Renal pelvis (tissue), 4 donors: Measurements from ENCODE around the gene BLOC1S5. TPM values are rescaled to one million over a fixed set of nuclear protein-coding genes. Genes with fewer than 3 reads are reported as not detected.
"Not testable (repeated sequence)": the region's sequence is repeated elsewhere in the genome, so short reads cannot be mapped to it uniquely, and the experiment has no call there.

Experiments
- DNase-seq: peaks from one replicate; pipeline ENCODE4 v3.0.0-alpha.2; 2013
- polyA plus RNA-seq, 3 donors: library from polyadenylated mRNA; unstranded; fragments of 120-200 nt; gene quantifications; one replicate each; pipeline ENCODE4 v1.2.1, GENCODE V29; 2013; ENCODE audit not compliant: insufficient read length in 3 of 3

Gene BLOC1S5
- polyA plus RNA-seq, 3 donors: 27.1 to 36.4 (median 35.2) TPM

DNA sequence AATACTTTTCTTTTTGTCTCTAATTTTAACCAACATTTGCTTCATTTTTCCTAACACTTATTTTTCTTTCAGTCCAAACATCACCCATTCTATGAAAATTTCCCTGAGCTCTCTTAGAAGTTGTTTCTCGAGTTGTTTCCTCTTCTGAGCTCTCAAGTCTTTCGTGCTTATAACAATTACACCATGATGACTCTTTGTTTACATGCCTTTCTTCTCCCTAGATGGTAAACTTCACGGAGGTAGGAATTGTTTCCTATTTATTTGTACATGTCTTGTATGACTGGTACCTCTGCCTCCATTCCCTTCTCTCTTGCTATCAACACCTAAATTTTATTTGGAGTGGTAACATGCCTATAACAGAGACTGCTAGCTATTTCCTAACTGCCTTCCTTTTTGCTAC is 6.4 kb downstream of the BLOC1S5 start:
- no peak for DNase-seq

DNA sequence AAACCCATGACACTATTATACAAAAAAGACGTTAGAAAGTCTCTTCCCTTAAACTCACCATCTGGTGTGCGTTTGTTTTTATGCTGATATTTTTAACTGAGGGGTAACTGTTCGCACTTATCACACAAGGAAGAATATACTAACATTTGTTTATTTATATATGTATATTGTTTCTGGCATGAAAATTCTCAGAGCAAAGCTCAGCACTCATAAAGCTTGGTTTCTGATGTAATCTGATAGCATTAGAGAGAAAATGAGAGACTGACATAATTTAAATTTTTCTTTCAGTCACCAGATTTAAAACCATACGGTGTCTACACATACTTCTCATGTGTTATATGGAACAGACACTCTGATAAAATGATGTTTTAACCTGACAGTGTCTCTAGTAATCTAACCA is 6.9 kb downstream of the BLOC1S5 start:
- DNase-seq: no peak

DNA sequence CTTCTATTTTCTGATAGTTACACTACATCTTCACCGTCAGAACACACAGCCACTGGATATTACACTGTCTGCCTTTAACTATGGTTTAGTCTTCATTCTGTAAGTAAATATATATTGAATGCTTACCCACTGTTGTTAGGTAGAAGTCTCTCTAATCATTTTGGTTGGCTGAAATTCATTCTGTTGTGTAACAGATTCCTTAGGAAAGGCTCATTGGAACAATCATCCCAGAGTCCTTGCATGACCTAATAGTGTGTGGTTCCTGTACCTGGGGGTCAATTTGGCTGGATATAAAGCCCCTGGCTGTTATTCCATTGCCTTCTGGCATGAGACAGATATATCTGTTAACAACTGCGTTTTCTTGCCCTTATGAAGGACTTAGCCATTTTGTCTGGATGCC is 9.9 kb downstream of the BLOC1S5 start:
- DNase-seq: no peak

DNA sequence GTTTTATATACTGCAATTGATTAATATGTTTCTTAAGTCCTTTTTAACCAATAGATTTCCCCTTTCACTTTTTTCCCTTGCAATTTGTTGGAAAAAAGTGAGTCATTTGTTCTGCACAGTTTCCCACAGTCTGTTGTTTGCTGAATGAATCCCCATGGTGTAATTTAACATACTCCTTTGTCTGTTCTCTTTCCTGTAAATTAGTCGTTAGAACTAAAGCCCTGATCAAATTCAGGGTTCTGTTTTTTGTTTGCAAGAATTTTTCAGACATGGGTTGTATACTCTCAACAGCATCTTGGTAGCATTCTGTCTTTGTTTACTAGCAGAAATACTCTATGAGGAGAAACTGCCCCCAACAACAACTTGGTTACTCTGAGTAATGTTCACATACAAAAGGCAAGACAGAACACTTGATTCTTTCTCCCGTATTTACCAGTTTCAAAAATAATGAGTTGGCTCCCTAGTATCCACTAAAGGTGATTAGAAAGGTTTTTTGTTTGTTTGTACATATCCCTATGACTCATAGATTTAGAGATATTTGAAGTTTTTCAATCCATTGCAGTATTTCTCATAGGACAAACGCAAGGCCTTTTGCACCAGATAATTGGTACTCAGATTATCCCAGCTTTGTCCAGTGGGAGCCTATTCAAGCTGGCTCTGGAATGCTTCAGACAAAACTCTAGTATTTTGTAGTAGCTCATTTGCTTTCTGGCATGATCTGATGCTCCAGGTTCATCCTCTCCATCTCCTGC is 16.5 kb downstream of the BLOC1S5 start:
- DNase-seq: no peak

DNA sequence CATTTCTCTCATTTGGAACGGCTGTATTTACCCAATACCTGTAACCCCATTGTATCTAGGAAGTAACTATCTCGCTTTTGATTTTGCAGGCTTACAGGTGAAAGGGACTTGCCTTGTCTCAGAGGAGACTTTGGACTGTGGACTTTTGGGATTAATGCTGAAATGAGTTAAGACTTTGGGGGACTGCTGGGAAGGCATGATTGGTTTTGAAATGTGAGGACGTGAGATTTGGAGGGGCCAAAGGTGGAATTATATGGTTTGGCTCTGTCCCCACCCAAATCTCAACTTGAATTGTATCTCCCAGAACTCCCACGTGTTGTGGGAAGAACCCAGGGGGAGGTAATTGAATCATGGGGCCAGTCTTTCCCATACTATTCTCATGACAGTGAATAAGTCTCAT is 18.4 kb downstream of the BLOC1S5 start:
- not testable (repeated sequence) for DNase-seq

DNA sequence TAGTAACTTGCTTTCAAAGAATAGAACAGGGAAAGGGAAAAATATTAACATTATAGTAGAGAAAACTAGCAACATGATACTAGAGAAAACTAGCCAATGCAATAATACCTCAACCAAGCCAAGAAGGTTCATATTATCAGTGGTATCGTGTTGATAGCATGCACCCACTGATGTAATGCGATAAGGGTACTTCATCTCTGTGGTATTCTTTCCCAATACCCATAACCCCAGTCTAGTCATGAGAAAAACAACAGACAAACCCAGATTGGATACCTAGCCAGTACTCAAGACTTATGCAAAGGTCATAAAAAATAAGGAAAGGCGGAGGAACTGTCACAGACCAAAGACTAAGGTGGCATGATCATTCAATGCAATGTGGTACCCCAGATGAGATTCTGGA is 21.0 kb downstream of the BLOC1S5 start:
- DNase-seq: no peak

DNA sequence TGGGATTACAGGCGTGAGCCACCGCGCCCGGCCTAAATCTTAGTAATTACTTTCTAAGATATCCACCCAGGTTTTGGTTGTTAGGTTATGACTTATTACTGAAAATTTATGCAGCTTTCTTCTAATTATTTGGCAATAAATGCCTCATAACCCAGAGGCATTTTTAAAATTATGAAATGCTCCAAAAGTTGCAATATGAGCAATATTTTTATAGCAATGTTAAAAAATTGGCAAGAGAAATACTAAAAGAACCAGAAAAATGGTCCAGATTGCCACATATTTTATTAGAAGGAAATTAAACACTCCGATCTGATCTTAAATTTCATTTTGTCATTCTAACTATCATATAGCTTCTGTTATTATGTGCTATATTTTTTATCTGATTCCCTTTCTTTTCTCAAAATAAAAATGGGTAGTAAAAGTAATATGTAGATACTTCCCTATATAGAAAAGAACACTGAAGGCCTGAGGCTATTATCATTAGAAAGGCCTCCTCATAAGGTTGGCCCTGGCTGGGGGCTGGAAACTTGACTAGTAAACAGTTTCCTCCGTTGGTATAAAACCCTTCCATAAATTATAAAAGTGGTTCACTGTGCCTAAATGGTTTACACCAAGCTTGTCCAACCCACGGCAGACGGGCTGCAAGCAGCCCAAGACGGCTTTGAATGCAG is 22.1 kb downstream of the BLOC1S5 start:
- no peak for DNase-seq

DNA sequence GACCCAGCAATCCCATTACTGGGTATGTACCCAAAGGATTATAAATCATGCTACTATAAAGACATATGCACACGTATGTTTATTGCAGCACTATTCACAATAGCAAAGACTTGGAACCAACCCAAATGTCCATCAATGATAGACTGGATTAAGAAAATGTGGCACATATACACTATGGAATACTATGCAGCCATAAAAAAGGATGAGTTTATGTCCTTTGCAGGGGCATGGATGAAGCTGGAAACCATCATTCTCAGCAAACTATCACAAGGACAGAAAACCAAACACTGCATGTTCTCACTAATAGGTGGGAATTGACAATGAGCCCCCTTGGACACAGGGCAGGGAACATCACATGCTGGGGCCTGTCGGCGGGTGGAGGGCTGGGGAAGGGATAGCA is 30.1 kb downstream of the BLOC1S5 start:
- not testable (repeated sequence) for DNase-seq

DNA sequence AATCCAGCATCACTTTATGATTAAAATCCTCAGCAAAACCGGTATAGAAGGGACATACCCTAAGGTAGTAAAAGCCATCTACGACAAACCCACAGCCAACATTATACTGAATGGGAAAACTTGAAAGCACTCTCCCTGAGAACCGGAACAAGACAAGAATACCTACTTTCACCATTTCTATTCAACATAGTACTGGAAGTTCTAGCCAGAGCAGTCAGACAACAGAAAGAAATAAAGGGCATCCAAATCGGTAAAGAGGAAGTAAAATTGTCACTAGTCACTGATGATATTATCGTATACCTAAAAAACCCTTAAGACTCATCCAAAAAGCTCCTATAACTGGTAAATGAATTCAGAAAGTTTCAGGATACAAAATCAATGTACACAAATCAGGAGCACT is 33.3 kb downstream of the BLOC1S5 start:
- no peak for DNase-seq

DNA sequence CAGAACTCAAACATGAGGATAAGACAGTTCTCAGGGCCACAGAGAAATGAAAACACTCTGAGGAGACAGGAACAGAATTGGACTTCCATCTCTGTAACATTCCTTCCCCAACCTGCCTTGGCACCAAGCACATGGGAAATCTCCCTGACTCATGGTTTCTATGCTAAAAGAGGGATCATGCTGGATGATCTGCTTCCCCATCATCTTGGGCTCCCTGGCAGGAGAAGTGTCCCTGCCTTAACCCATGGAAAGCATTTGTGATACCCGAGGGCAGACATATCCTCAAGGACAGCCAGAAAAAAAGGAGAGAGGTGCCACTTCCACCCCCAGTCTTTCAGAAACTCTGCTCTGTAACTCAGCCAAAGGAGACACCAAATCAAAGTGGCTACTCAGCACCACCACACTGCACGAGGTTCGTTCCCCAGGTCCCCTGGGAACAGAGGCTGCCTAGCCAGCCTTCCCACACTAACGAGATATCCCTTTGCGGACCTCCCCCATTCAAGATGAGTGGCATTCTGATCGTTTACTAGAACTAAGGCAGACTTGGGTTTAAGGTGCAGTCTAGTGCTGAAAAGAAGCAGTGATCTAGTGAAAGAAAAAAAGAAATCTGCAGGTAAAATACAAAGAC is 34.8 kb downstream of the BLOC1S5 start:
- no peak for DNase-seq

DNA sequence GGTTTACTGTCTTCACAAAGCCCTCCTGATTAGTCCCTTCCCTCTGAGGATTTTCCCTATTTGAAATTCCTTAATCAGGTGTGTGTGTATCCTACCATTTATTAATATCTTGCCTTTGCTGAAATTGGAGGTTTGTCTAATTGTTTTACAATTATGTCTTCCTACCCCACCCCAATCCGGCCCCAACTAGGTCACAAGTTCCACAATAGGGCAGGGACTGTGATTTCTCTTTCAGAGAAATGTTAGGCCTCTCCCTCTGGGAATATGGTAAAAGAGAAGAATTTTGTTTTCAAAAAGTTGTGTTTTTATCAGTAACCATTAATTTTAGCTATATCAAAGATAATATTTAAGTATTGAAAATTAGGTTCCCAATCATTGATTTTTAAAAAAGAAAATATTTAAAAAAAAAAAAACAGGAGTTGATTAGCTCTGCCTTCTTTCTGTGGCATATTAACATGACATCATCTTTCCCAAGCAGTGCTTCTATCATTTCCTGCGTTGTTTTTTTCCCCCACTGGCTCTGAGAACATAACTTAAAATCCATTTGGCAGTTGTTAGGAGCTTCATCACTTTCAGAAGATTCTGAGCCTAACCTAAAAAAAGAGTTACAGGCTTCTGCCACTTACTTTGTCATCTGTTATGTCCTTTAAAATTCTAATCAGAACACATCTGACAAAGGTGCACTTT is 36.1 kb downstream of the BLOC1S5 start:
- no peak for DNase-seq

DNA sequence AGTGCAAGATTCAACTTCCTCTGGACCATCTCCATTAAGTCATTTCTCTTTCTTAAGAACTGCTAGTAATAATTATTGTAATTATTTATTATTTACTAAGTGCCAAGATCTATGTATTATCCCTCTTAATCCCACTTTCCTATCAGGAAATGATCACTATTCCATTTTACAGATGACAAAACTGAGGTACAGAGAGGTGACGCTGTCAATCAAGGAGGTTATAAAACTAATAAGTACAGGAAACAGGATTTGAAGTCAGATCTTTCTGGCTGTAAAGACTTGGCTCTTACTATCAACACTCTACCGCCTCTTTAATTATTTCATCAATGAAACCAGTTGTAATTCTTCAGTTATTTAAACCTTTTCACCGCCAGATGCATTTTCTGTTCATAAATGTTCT is 37.4 kb downstream of the BLOC1S5 start:
- no peak for DNase-seq

DNA sequence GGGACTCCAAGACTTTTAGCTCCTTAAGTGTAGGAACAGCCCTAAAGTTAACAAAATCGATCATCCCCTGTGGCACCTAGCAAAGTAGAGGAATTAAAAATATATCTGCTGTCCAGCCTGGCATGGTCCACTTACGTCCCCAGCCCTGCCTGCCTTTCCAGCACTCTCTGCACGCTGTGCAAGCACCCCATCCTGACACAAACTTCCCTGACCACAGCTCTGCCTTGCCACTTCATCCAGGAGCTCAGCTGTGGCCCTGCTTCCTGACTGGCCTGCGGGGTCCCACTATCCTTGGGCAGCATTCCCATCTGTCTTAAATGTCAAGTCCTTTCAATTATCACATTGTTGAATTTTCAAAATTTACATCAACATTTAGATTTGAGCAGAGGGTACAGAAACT is 39.0 kb downstream of the BLOC1S5 start:
- DNase-seq: no peak

DNA sequence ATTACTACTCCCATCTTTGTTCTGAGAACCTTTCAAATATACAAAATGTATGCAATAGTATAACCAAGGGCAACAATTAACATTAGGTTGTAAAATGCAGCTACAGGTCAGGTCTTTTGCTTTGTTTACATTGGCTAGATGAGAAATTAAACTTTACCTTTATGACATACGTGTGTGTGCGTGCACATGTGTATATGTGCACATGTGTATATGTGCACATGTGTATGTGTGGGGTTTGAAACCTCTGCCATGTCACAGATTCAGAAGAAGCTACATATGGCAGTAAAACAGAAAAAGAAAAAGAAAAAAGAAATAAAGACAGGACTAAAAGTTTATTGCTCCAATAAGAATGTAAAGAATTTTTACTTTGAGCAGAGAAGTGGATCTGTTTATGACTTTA is 40.6 kb downstream of the BLOC1S5 start:
- no peak for DNase-seq

DNA sequence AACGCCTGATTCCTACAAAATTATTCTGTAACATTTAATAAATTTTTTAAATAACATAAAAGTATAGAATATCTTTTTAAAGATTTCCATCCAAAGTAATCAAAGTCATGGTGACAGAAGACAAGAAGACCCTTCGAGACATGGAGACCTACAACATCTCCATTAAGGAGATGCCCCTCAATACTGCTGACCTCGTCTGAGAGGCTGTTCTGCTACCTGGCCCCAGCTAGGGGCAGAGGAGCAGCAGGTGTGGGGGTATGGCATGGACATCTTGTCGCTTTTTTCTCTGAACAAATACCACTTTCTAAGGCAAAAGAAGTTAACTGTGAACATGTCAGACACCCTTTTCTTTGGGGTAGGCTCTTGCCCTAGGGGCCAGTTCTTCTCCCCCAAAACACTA is 44.1 kb downstream of the BLOC1S5 start:
- DNase-seq: no peak

DNA sequence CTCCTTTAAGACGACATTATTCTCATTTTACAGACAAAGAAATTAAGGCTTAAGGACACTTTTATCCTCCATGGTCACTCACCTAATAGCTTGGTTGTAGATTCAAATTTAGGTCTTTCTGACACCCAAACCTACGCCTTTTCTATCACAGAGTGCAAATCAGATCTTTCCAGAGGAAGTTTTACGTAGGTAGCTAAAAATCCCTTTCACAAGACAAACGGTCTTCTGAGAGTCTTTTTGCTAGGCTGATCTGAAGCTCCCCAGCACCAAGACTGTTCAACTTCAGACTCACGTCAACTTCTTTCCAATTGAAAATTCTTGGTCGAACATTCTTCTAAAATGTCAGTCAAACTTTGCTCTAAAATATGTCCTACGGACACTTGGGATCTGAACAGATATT is 46.5 kb downstream of the BLOC1S5 start:
- no peak for DNase-seq

DNA sequence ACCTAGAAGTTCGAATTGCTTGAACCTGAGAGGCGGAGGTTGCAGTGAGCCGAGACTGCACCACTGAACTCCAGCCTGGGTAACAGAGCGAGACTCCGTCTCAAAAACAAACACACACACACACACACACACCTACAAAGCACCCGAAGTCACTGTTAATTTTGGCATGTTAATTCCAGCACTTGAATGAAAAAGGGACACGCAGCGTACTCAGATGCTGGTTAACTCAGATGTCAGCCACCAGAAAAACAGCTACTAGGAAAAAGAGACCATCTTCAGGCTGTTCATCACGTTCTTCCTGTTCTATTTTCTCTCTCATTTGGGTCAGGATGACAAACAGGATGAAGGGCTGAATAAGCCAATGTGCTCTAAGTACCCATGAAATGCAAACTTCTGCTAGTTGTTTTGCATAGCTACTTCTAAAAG is 46.9 kb downstream of the BLOC1S5 start:
- DNase-seq: peak; percentile 10

DNA sequence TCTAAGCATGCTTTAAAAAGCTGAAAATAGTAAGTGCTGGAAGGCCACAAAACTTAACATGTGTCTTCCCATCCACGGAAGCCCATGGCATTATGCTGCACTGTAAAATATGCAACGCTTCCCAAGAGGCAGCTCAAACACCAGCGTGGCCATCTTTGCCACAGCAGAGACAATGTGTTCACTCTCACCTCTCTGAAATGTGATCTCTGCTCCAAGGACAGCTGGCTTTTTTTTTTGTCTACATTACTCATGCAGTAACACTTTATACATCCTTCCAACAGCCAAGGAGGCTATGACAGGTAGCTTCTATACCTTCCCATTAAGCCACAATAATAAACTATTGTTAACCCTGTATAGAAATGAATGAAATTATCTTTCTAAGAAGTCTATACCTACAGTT is 49.2 kb downstream of the BLOC1S5 start:
- DNase-seq: no peak

DNA sequence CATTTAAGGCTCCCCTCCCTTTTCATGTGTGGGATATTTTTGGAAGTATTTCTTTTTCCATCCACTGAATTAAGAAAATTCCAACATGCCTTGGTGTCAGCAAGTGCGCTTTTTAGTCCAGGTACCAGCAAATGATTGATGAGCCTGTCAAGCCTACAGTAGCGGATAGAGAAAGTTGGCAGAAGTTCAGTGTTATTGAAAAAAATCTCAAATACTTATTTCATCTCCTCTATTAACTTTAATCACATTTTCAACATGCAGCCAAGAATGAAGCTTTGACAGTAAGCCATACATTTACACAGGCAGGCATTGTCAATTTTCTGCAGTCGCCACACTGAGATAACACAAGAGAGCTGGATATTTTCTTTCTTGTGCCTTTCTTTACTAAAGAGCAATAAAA is 50.4 kb downstream of the BLOC1S5 start:
- DNase-seq: no peak

DNA sequence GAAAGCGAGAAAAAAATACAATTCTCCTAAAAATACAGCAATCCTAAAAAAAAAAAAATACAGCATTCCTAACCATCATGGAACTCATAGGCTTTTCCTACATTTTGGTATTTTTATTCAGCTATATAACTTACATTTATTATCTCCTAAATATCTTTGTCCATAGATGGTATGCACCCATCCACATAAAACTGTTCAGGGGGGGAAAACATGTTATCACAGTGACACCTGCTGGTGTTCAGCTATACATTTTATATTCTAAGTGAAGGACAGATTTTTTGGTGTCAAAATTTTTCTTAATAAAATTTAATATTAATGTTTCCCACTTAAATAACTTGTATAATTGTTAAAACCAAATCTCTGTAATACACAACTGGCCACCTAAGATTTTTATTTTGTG is 58.0 kb downstream of the BLOC1S5 start:
- no peak for DNase-seq

DNA sequence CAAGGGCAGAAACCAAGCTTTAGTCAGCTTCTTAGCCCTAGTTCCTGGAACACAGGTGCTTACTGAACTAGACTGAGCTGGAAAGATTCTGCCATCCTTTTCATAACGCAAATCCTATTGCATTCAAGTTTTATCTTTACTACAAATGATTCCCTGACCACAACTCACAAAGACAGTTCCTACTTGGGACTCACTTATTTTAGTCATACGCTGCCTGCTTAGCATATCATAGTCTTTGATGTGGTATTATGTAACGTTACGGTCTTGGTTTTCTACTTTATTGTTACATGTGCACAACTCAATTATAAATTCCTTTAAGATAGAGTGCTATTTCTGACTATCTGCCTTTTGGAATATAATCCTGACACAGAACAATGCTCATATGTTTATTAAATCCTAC is 59.1 kb downstream of the BLOC1S5 start:
- DNase-seq: no peak

DNA sequence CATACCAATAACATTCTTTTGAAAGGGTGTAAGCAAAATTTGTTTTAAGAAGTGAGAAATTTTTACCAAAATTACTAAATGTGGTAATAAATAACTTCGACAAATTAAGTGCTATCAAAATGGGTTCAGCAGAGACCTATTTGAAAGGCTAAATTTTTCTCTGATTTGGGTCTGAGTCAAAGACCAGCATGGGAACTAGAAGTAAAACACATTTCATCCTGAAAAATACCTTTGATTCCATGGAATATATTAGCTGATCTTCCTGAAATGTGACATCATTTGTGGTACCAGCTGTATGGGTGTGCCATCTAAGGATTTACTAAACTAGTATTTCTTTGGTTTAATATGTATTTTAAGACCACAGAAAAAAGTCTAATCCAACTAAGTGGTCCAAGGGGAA is 63.6 kb downstream of the BLOC1S5 start:
- DNase-seq: no peak

DNA sequence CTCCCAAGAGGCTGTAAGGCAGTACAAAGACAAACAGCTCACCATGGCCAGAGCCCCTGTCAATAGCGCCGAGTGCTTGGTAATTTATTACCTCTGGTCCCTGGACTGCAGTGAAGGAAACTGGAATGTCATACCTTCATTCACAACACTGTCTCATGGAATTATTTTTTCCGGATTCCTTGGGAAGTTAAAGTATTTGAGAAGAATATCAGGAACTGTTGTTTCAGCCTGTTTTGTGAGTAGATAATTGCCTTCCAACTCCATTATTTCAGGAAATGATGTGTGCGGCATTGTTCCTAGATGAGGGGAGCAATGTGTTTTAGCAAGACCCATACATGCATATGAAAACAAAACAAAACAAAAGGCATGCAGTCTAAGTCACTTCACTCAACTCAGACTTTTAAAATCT is 64.0 kb downstream of the BLOC1S5 start:
- no peak for DNase-seq
